ENCODE measurements around the gene WBP1.
"Not testable (repeated sequence)": the region's sequence is repeated elsewhere in the genome, so short reads cannot be mapped to it uniquely, and the experiment has no call there.

Gene WBP1

DNA sequence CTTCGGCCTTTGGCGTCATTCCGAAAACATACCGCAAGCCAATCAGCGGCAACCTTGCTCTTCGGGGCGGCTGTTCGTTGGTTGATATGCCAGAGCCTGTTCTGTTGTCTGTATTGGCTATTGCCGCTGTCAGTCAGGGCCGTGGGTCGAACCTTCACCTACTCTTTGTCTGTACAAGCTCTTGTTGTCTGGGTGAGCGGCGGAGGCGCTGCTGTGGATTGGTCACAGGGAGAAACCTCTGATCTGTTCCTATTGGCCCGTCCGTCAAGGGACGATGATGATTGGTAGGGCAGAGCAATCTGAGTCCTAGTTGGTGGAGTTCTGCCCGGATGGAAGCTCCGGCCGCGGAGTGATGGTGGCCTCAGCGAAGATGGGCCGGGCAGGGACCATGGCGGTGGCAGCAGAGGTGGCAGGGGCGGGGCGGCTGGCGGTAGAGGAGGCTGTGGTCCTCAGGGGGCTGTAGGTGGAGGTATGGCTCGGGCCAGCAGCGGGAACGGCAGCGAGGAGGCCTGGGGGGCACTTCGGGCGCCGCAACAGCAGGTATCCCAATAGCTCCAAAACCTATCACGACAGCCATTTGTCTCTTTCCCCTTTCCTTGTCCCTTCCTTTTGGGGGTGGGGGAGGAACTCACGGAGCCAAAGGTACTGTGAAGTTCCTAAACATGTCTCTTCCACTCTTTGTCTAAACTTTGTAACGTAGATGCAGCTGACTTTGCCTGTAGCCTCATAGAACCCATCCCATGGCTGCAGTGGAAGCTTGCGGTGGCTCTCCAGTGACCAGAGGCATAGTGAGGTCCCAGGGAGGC lies at the start of gene WBP1:
TSS of gene WBP1 (plus strand) at position 307 of the 806 bp plus-strand sequence. CDS start at position 472, 165 bp downstream.
- DNase-seq (ENCODE audit: low read depth) = peak; percentile 100

DNA sequence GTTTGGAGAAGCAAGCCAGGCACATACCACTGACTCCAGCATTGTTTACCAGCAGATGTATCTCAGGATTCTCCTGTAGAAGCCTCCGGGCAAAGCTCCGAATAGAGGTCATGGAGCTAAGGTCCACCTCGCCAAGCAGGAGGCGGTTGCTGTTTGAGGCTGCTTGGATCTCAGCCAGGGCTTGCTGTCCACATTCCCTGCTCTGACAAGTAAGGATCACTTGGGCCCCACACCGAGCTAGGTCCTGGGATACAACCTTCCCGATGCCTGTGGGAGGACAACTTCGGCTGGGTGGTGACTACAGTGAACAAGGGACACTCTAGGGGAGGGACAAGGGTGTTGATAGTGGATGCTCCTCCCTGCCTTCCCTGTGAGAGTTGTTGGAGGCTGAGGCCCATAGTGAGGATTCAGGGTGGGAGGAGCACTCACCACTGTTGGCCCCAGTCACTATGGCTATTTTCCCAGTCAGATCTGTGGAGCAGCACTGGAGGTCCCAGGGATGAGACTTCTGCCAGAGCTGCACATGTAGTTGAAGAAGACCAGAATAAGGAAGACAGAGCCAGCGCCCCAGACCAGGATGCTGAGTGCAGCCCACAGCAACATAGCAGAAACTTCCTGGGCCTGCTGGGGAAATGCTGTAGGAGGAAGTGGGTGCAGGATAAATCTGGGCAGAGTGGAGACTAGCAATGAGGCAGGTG lies 45.1 kb upstream of the WBP1 start:
- DNase-seq (ENCODE audit: low read depth) = no peak

DNA sequence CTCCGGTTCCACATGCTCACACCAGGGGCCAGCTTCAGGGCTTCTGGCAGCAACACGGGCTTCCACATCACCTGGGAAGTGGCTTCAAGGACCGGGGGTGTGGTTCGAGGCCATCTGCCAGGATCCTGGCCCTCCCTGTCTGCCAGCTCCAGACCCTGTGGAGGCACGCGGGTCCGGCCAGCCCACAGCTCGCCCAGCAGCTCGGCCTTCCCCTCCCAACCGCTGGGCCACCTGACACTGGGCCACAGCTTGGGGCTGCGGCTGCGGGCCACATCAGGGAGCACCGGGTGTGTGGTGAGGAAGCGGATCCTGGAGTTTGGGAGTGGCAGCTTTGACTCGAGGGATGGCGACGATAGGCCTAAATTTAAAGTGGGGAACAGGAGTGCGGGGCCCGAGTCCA lies 43.8 kb upstream of the WBP1 start:
- DNase-seq (ENCODE audit: low read depth) = no peak

DNA sequence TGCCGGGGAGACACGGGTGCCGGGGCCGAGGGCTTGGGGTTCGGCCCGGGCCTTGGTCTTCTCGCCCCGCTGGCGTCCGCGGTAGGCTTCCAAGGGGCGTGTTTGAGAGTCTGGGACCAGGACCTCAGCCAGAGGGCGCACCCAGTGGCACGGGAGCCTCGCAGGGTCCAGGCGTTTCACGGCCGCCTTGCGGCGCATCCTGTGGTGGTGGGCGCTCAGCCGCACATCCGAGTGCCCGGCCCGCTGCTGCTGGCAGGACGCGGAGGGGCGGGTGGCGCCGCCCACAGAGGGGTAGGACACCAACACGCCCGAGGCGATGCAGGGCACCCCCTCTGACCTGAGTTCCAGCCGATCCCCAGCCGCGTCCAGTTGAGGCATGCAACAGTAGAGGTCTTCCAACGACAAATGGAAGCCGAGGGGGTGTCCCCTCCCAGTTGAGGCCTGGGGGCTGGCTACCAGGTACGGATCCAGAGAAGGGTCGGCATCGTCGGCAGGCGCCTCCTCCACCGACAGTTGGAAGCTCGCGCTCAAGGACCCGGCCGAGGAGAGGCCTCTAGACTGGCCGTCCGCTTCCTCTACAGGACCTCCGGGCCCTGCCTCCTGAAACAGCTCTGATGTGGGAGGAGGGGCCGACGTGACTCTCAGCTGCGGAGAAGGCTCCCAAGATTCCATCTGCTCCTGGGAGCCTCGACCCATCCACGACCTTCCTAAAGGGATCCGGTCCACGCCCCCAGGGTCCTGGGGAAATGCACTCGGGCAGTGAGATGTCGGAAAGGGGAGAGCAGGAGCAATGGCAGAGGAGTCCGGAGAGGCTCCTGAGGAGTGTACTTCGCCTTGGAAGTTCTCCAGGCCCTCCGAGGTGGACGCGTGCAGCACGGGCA lies 43.1 kb upstream of the WBP1 start:
- DNase-seq (ENCODE audit: low read depth) = peak; percentile 41

DNA sequence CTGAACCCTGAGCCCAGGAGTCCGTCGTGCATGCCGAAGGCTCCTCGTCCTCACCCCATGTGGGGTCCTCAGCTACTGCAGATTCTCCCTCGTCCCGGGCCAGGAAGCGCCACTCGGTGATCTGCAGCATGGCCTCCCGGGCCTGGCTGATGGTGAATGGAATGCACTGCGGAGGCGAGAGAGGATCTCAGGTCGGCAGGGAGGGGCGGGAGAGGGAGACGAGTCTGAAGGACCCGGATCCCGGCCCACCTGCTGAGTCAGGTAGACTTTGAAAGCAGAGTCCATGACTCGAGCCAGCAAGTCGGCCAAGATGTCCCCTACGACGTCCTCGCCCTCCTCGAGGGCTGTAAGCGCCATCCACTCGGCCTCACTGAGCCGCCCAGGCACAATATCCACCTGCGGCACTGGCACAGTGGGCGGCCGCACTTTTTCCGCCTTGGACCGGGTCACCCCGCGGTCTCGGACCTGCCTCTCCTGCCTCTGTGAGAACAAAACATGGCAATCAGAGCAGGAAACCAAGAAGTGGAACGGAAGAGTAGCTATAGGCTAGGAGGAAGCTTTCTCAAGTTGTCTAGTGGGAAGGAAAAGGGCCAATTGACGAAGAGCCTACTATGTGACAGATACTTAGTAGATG lies 42.4 kb upstream of the WBP1 start:
- no peak for DNase-seq (ENCODE audit: low read depth)

DNA sequence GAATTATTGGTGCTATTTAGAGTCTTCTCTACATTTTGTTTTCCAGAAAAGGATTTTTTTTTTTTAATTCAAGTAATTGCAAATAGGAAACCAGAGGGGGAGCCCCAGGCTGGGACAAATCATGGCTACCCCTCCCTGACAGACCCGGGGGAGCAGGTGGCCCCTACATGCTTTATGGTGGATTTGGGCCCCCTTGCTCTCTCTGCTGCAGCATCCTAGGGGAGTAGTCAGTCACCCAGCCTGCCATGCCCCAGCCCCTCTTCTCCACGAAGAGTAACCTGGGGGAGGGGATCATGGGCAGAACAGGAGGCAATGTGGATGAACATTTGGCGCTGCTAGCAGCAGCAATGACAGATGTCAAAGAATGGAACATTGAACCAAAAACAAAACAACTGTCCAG lies 41.5 kb upstream of the WBP1 start:
- DNase-seq (ENCODE audit: low read depth) = no peak

DNA sequence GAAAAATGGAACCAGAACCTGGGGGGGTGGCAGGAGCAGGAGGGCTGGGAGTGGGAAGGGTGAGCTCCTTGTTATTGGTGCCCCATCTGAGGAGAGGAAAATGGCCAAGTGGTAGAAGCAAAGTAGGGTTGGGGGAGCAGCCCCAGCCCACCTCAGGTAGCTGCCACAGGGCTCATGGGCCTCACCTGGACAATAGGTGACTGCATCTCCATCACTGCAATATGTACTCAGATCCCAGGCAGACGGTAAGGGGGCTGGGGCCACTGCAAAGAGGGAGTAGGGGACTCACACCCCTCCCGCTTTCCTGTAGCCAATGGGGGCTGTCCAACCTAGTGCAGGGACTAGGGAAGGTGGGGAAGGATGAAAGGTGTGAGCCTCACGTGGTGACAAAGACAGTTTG lies 41.0 kb upstream of the WBP1 start:
- DNase-seq (ENCODE audit: low read depth) = no peak

DNA sequence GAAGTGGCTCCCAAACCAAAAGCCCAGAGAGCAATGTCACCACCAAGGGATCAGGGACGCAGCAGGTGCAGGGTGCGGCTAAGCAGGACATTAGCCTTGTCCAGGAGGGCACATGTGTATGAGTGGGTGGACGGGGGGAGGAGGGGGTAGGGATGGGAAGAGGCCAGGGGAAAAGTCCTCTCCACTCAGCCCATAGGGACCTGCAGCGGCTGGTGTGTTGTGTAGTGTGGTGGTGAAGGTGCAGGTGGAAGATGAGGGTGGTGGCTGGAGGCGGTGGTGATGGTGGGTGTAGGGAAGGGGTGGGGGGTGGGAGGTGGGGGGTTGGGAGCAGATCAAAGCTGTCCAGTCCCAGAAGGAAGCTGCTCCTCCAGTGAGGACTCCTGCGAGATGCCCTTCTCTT lies 40.5 kb upstream of the WBP1 start:
- no peak for DNase-seq (ENCODE audit: low read depth)

DNA sequence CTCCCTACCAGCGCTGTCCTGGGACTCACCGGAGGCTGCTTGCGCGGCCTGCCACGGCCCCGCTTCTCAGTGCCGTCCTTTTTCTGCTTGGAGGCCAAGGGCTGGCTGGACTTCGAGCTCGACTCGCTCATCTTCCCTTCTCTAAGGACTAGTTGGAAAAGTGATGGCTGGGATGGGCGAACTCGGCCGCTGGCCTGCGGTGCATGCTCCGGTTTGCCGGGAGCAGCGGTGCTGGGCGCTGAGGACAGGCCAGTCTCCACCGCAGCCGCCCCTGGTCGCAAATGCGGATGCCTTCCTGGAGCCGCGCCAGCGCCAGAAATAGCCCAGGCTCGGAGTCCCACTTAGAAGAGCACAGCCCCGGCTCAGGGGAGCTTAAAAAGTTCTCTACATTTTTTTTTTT lies 39.9 kb upstream of the WBP1 start:
- no peak for DNase-seq (ENCODE audit: low read depth)

DNA sequence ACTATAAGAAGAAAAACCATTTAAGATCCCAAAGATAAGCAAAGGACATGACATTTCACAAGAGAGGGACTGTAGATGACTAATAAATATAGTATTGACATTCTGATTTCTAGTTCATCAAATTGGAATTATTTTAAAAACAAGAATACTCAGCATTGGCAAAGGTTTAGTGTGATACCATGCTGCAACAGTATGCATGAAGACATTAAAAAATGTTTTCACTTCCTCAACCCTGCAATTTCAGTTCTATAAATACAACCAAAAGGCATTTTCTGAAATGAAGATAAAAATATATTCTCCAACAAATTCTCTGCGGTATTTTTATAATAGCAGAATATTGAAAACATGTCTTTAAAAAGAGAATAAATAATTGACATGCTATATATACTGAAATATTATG lies 38.9 kb upstream of the WBP1 start:
- DNase-seq (ENCODE audit: low read depth) = no peak

DNA sequence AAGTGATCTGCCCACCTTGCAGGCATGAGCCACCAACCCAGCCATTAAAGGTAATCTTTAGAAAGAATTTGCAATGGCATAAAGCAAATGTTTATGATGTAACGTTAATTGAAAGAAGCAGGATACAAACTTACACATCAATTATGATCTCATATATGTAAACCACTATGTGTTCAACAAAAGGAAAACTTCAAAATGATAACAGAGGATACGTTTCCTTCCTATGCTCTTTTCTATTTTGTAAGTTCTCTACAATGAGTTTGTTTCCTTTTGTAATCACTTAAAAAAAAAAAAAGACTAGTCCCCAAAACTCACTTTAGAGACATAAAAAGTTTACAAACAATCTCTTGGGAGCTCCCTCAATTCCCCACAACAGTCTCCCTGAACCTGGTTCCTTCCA lies 38.2 kb upstream of the WBP1 start:
- DNase-seq (ENCODE audit: low read depth) = no peak

DNA sequence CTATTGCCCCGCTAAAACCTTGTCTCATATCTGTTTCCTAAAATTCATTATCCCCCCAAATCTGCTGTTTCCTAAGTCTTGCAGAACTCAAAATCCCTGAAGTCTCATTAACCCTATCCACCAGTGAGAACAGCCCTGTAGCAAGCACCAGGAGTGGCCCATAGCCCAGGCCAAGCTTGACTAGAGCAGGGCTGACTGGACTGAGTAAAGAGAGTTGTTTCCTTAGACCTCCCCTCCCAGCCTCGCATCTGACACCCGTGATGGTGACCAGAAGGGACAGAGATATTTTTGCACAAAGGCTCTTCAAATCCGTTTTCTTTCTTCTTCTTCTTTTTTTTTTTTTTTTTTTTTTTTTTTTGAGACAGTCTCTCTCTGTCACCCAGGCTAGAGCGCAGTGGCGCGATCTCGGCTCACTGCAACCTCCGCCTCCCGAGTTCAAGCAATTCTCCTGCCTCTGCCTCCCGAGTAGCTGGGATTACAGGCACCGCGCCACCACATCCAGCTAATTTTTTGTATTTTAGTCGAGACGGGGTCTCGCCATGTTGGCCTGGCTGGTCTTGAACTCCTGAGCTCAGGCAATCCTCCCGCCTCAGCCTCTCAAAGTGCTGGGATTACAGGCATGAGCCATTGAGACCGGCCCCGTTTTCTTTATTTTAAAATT lies 37.7 kb upstream of the WBP1 start:
- not testable (repeated sequence) for DNase-seq (ENCODE audit: low read depth)

DNA sequence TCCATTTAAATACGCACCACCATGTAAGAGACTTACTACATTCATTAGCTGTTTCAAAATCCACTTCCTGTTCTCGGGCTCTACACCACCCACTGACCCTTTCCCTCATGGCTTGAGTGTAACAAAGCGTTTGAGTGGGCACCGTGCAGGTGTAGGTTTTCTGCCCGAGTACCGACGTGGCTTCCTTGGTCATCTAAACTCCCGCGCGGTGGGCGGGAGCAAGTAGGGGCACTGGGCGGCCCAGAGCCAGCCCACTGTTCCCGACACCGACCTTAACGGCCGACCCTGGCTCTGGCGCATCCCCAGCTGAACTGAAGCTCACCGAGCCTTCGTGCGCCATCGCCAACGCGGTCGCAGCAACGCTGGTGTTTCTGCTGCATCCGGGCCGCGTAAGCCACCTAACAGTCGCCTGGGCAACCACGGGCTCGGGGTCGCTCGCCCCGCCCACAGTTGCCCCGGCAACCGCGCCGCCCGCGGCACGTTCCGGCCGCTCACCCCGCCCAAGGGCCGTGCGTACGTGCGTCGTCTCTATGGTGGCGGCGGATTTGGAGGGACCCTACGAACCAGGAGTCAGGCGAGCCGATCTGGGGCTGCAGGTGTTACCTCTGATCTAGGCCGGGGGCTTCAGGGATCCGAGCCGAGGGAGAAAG lies 36.9 kb upstream of the WBP1 start, which contains the start of the genes C2orf81 and WDR54:
TSS of gene C2orf81 (minus strand) at position 399 of the 650 bp plus-strand sequence. CDS start at position 340, 59 bp downstream.
TSS of gene WDR54 (plus strand) at position 510 of the 650 bp plus-strand sequence. CDS start 424 bp downstream, outside the sequence.
- DNase-seq (ENCODE audit: low read depth) = peak; percentile 91

DNA sequence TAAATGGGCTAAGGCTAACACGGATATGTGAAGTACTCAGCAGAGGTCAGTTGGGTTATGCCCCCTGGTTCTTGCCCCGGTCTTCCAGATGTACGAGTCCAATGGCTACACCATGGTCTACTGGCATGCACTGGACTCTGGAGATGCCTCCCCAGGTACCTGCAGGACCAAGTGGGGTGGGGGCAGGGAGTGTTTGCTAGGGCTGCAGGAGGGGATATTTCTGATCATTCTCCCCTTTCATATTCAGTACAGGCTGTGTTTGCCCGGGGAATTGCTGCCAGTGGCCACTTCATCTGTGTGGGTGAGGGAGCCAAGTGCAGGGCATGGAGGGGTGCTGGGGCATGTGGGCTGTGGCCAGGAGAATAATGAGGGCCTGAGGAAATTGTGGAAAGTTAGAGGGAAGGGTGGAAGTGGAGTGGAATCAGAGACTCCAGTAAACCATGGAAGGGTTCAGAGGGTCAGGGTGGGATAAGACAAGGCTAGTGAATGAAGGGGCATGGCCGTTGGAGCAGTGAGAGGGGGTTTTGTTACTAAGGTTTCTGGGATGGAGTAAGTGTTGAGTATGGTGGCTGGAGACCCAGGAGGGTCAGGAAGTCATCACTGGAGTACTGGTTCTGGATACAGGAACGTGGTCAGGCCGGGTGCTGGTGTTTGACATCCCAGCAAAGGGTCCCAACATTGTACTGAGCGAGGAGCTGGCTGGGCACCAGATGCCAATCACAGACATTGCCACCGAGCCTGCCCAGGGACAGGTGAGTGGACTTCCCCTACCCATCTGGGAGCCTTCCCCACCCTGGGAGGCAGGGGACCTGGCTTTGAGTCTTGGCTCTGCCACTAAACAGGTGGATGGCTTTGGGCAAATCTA lies 34.8 kb upstream of the WBP1 start:
- DNase-seq (ENCODE audit: low read depth) = no peak

DNA sequence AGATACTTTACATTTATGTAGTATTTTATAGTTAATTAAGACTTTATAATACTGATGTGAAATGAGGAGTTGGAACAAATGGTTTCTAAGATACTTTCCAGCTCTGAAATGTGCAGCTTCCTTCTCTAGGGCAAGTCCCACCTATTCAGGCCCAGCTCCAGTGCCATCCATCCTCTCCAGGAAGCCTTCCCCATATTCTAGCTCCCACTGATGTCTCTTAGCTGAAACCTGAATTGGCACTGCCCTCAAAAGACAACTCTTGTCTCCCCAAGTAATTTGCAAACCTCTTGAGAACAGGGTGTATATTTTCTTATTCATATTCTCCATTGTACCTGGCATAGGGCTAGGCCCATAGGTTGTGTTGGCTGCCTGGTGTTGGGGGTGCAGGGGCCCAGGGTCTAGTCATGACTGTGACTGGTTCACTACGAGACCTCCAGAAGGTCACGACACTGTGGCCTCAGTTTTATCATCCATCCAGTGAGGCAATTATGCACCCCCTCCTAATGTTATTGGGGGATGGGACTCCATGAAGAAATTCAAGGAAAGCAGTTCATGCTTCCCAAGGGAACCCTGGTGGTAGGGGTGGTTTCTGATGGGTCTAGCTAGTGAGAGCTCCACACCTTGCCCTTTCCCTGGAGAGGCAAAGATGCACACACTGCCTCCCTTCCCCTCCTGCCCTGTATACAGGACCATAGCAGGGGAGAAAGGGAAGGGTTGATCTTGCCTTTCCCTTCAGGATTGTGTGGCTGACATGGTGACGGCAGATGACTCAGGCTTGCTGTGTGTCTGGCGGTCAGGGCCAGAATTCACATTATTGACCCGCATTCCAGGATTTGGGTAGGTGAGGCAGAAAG lies 33.9 kb upstream of the WBP1 start:
- peak; percentile 17 for DNase-seq (ENCODE audit: low read depth)

DNA sequence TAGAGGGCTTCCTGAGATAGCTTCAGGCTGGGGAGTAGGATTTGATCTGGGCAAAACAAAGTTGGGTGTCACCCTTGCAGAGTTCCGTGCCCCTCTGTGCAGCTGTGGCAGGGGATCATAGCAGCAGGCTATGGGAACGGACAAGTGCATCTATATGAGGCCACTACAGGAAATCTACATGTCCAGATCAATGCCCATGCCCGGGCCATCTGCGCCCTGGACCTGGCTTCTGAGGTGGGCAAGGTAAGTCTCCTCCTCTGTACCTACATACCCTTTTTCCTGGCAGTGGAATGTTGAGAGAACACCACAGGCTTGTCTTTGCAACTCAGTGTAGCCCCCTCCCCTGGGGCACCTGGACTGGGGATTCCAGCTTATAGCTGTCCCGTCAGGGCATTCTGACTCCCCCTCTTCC lies 33.2 kb upstream of the WBP1 start:
- DNase-seq (ENCODE audit: low read depth) = no peak

DNA sequence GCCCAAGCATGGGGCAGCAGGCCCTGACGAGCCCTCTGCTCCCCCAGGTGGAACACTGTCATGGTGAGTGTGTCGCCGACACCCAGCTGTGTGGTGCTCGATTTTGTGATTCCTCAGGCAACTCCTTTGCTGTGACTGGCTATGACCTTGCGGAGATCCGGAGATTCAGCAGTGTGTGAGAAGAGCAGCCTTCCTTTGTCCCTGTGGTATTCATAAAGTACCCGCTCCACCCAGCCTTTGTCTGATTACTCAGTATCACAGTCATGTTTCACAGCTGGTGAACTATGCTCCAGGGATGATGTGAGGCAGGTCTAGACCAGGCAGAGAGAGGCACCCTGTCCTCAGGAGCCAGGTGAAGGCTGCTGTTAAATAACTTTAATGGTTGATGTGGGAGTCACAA lies 32.7 kb upstream of the WBP1 start:
- DNase-seq (ENCODE audit: low read depth) = no peak

DNA sequence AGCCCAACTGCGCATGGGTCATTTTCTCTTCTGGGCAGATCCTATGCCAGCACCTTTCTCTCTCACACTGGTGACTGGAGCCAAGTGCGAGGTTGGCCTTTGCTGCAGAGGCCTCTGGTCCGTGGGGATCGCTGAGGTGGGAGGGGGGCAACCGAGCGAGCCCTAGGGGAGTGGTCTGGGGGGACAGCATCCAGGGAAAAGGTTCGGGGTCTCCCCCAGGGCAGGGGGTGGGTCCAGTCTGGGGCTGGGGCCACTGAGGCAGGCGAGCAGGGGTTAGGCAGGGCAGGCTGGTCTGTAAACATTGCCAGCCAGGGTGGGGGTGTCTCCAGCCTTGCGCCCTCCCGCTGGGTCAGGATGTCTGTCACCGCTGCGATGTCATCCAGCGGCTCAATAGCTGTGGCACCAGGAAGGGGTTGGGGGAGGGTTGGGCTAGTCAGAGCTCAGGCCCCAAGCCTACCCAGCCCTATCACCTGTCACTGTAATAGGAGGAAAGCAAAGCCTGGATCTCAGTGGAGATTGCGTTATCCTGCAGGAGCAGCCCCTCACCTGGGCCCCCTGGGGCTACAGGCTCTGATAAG lies 32.0 kb upstream of the WBP1 start:
- DNase-seq (ENCODE audit: low read depth) = no peak
